NCI-H526 treated with DMSO at 0.1 percent for 48 hours (cell line): ENCODE results near the gene COL6A6.
"Not testable (repeated sequence)": the region's sequence is repeated elsewhere in the genome, so short reads cannot be mapped to it uniquely, and the experiment has no call there.

ENCODE experiments used
- DNase-seq: peaks from one replicate; lab custom pipeline; 2025; lab: John Stamatoyannopoulos, UW

COL6A6 gene

GRCh38 chr3:130537673-130538304 is 20.8 kb downstream of the COL6A6 start:
- no peak for DNase-seq

- DNase-seq: peak; percentile 17
These were observed 22.0 kb downstream of the COL6A6 start for GRCh38 chr3:130539005-130539404.

- no peak for DNase-seq
These were observed 26.3 kb downstream of the COL6A6 start for GRCh38 chr3:130543322-130543721.

GRCh38 chr3:130546920-130547679 is 30.1 kb downstream of the COL6A6 start:
- DNase-seq: no peak

- DNase-seq: not testable (repeated sequence)
These were observed 30.7 kb downstream of the COL6A6 start for GRCh38 chr3:130547680-130548065.

GRCh38 chr3:130548356-130548755 is 31.4 kb downstream of the COL6A6 start:
- no peak for DNase-seq

GRCh38 chr3:130557336-130558035 is 40.5 kb downstream of the COL6A6 start:
- DNase-seq: no peak

GRCh38 chr3:130558366-130558765 is 41.4 kb downstream of the COL6A6 start:
- DNase-seq: no peak

- no peak for DNase-seq
These were observed 48.2 kb downstream of the COL6A6 start for GRCh38 chr3:130565224-130565623.
